Spleen (tissue), 11 donors: ENCODE results near the gene CACNA1C. TPM values are rescaled to one million over a fixed set of nuclear protein-coding genes. Genes with fewer than 3 reads are reported as not detected.
A peak's percentile ranks its signal among the peaks of the same experiment; 100 is the strongest.

Source experiments
- DNase-seq: peaks from one replicate; pipeline ENCODE4 v3.0.0-alpha.2; 2020
- H3K27ac ChIP-seq, 8 donors: fragments of 200-600 bp; sonication (generic) in 7 of 8; 1 replicate in 4 of 8; 2 replicates in 4 of 8; pipeline versions ENCODE4 v1.5.0 to v1.8.0; 2016 to 2021; ENCODE audit warnings: inconsistent platforms in 4 of 8, mild to moderate bottlenecking in 4 of 8, moderate library complexity in 1 of 8
- H3K27me3 ChIP-seq, 7 donors: fragments of 200-600 bp; sonication (generic) in 6 of 7; replicated peaks in 1 of 7; 1 replicate in 4 of 7; 2 replicates in 3 of 7; pipeline versions ENCODE4 v1.5.0 to v1.8.0; 2016 to 2021; ENCODE audit warnings: inconsistent platforms in 3 of 7, mild to moderate bottlenecking in 1 of 7
- H3K36me3 ChIP-seq, 6 donors: fragments of 200-600 bp; sonication (generic) in 5 of 6; 1 replicate in 4 of 6; 2 replicates in 2 of 6; pipeline versions ENCODE4 v1.5.0 to v1.8.0; 2016 to 2021; ENCODE audit warnings: inconsistent platforms in 2 of 6
- H3K4me1 ChIP-seq, 6 donors: fragments of 200-600 bp; sonication (generic) in 5 of 6; 1 replicate in 3 of 6; 2 replicates in 3 of 6; pipeline versions ENCODE4 v1.5.0 to v1.8.0; 2016 to 2021; ENCODE audit warnings: inconsistent platforms in 3 of 6
- H3K4me3 ChIP-seq, 8 donors: fragments of 200-600 bp; sonication (generic) in 7 of 8; 1 replicate in 4 of 8; 2 replicates in 4 of 8; pipeline versions ENCODE4 v1.5.0 to v1.8.0; 2016 to 2021; ENCODE audit warnings: inconsistent platforms in 4 of 8, mild to moderate bottlenecking in 4 of 8, moderate library complexity in 2 of 8
- H3K9me3 ChIP-seq, 8 donors: fragments of 200-600 bp; sonication (generic) in 7 of 8; 1 replicate in 4 of 8; 2 replicates in 4 of 8; pipeline versions ENCODE4 v1.5.0 to v1.8.0; 2016 to 2021; ENCODE audit warnings: inconsistent platforms in 4 of 8
- POLR2A ChIP-seq, 3 donors: fragments of 450-650 bp; IDR thresholded peaks; one replicate each; pipeline ENCODE4 v1.5.1; 2017; ENCODE audit warnings: antibody characterized with exemption in 3 of 3, mild to moderate bottlenecking in 1 of 3
- POLR2AphosphoS5 ChIP-seq, 3 donors: sonication (generic); formaldehyde crosslinking; IDR thresholded peaks; one replicate each; pipeline ENCODE4 v1.5.1; 2017; ENCODE audit warnings: antibody characterized with exemption in 3 of 3
- WGBS, 5 donors: extraction: QIAGEN DNeasy Blood & Tissue Kit in 3 of 5; methylation state at CpG; one replicate each; pipeline versions ENCODE4 v1.1.5 to v1.1.7; 2013 to 2018; 5-methylcytosine and 5-hydroxymethylcytosine counted together
- intact Hi-C: fragments of 100-400 bp; cut with DNase I; formaldehyde crosslinking; loops from one replicate; pipeline ENCODE4 v1.15.0; 2023; ENCODE audit warnings: low total_unique reads
- polyA plus RNA-seq, 3 donors: library from polyadenylated mRNA; stranded (reverse); fragments of 200-250 nt; gene quantifications; one replicate each; pipeline ENCODE4 v1.2.1, GENCODE V29; 2013
- total RNA-seq, 7 donors: library from RNA; depleted of rRNA in 3 of 7; stranded (reverse); fragments of >200 nt in 3 of 7; fragmentation: NEBNext Ultra II Directional in 4 of 7; extraction: Animal tissue kit (Norgen Biotek cat#: 25700) in 4 of 7; gene quantifications; one replicate each; pipeline versions ENCODE4 v1.1.0 to v1.2.1, GENCODE V29; 2016 to 2021
- TF ChIP-seq, protein P1 (sequence below), 11 experiments: fragments of 200-600 bp in 7 of 11; fragments of 450-650 bp in 4 of 11; sonication (generic) in 4 of 11; IDR thresholded peaks in 8 of 11; conservative IDR thresholded peaks in 3 of 11; 1 replicate in 7 of 11; 2 replicates in 4 of 11; pipeline versions ENCODE4 v1.4.0 to v1.8.0; 2016 to 2021; ENCODE audit warnings: antibody characterized with exemption in 11 of 11, inconsistent platforms in 4 of 11, mild to moderate bottlenecking in 1 of 11
- donor health status: healthy with polysubstance abuse.
- donor health status: DM: no; HTN: no; CAD: no; lungs with moderate emphysema.
- donor health status: DM: no; HTN: no; CAD: no.
- donor health status: Bipolar disorder and iron deficiency.
- donor health status: healthy.
- donor health status: DM: no; HTN: no; CAD: no.
- donor health status: DM: yes; HTN: yes; CAD: no.

Gene CACNA1C
- total and polyA plus RNA-seq, 10 donors: 0.67 to 27.6 (median 18.4) TPM

DNA sequence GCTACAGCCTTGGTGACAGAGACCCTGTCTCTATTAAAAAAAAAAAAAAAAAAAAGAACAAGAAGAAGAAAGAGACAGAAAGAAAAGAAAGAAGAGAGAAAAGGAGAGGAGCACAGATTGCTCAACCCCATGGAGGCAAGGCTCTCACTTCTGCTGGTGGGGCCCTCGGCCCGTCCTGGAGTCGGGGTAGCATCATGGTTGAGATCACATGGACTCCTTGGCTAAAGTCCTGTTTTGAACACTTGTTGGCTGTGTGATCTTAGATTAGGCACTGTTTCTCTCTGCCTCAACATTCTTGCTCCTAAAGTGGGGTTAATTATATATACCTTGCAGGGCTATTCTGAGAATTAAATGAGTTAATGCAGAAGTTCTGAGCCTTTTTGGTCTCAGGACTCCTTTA lies 207.7 kb downstream of the CACNA1C start:
- Histone ChIP-seq H3K4me3 (no peak overlapping the region), H3K9me3 (peaks cover 0 to 4% (median 0%) of the 10 kb centered on the region in 8 donors), H3K27me3 (peaks cover 0 to 4% (median 0%) of the 10 kb centered on the region in 7 donors), H3K36me3 (no peaks in the 10 kb centered on the region), H3K27ac (no peak overlapping the region), H3K4me1 (peaks cover 0 to 45% (median 26%) of the 10 kb centered on the region in 6 donors)
- WGBS, 5 donors: 50 to 77% (median 69%) methylated on average over 3 of the region's 3 CpGs
- TF ChIP-seq POLR2A (IDR thresholded peaks at IDR 0.05): no peak
- no peak for TF ChIP-seq POLR2AphosphoS5 (IDR thresholded peaks at IDR 0.05)
- TF ChIP-seq, protein P1, sequence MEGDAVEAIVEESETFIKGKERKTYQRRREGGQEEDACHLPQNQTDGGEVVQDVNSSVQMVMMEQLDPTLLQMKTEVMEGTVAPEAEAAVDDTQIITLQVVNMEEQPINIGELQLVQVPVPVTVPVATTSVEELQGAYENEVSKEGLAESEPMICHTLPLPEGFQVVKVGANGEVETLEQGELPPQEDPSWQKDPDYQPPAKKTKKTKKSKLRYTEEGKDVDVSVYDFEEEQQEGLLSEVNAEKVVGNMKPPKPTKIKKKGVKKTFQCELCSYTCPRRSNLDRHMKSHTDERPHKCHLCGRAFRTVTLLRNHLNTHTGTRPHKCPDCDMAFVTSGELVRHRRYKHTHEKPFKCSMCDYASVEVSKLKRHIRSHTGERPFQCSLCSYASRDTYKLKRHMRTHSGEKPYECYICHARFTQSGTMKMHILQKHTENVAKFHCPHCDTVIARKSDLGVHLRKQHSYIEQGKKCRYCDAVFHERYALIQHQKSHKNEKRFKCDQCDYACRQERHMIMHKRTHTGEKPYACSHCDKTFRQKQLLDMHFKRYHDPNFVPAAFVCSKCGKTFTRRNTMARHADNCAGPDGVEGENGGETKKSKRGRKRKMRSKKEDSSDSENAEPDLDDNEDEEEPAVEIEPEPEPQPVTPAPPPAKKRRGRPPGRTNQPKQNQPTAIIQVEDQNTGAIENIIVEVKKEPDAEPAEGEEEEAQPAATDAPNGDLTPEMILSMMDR (IDR thresholded peaks at IDR 0.05 in 8 of 11, conservative IDR thresholded peaks at IDR 0.05 in 3 of 11): no peak
- no peak for DNase-seq
- intact Hi-C loops: no loop called here

GRCh38 chr12:2261708-2262107 lies 208.9 kb downstream of the CACNA1C start:
- Histone ChIP-seq H3K4me1 (peaks cover 0 to 47% (median 27%) of the 10 kb centered on the region in 6 donors), H3K36me3 (no peaks in the 10 kb centered on the region), H3K27ac (no peak overlapping the region), H3K9me3 (no peaks in the 10 kb centered on the region), H3K27me3 (peaks cover 0 to 4% (median 0%) of the 10 kb centered on the region in 7 donors), H3K4me3 (no peak overlapping the region)
- intact Hi-C loops: no loop called here
- 82 to 100% (median 100%) methylated on average over 1 of the region's 1 CpG for WGBS, 5 donors
- TF ChIP-seq POLR2AphosphoS5 (IDR thresholded peaks at IDR 0.05): no peak
- TF ChIP-seq POLR2A (IDR thresholded peaks at IDR 0.05): no peak
- TF ChIP-seq, protein P1 (IDR thresholded peaks at IDR 0.05 in 8 of 11, conservative IDR thresholded peaks at IDR 0.05 in 3 of 11): no peak
- no peak for DNase-seq

GRCh38 chr12:2262449-2262848 lies 209.7 kb downstream of the CACNA1C start:
- intact Hi-C loops: no loop called here
- H3K36me3 ChIP-seq: no peaks in the 10 kb centered on the region

GRCh38 chr12:2263901-2264300 lies 211.1 kb downstream of the CACNA1C start:
- Histone ChIP-seq H3K4me3 (no peak overlapping the region), H3K4me1 (peaks cover 0 to 45% (median 16%) of the 10 kb centered on the region in 6 donors), H3K9me3 (no peaks in the 10 kb centered on the region), H3K27ac (peak overlapping the region in 2 of 8 donors; percentile 14 to 40), H3K27me3 (peaks cover 0 to 4% (median 0%) of the 10 kb centered on the region in 7 donors), H3K36me3 (no peaks in the 10 kb centered on the region)
- no peak for DNase-seq
- intact Hi-C loops: no loop called here
- TF ChIP-seq, protein P1 (IDR thresholded peaks at IDR 0.05 in 8 of 11, conservative IDR thresholded peaks at IDR 0.05 in 3 of 11): no peak
- no peak for TF ChIP-seq POLR2A (IDR thresholded peaks at IDR 0.05)
- TF ChIP-seq POLR2AphosphoS5 (IDR thresholded peaks at IDR 0.05): no peak
- 83 to 93% (median 92%) methylated on average over 3 to 4 of the region's 4 CpGs for WGBS, 5 donors

More at GRCh38 chr12:2262449-2262848, 209.7 kb downstream of the CACNA1C start:
- WGBS, 5 donors: 91 to 100% (median 98%) methylated on average over 2 of the region's 2 CpGs
- DNase-seq: no peak
- TF ChIP-seq, protein P1 (IDR thresholded peaks at IDR 0.05 in 8 of 11, conservative IDR thresholded peaks at IDR 0.05 in 3 of 11): no peak
- no peak for TF ChIP-seq POLR2A (IDR thresholded peaks at IDR 0.05)
- no peak for TF ChIP-seq POLR2AphosphoS5 (IDR thresholded peaks at IDR 0.05)
- Histone ChIP-seq H3K27me3 (peaks cover 0 to 4% (median 0%) of the 10 kb centered on the region in 7 donors), H3K4me1 (peaks cover 0 to 54% (median 27%) of the 10 kb centered on the region in 6 donors), H3K9me3 (no peaks in the 10 kb centered on the region), H3K4me3 (no peak overlapping the region), H3K27ac (no peak overlapping the region)
